Measurements from ENCODE around the gene VSNL1. TPM values are rescaled to one million over a fixed set of nuclear protein-coding genes. Genes with fewer than 3 reads are reported as not detected.

Gene VSNL1
- total RNA-seq, 2 donors from 2014 or later: not detected

DNA sequence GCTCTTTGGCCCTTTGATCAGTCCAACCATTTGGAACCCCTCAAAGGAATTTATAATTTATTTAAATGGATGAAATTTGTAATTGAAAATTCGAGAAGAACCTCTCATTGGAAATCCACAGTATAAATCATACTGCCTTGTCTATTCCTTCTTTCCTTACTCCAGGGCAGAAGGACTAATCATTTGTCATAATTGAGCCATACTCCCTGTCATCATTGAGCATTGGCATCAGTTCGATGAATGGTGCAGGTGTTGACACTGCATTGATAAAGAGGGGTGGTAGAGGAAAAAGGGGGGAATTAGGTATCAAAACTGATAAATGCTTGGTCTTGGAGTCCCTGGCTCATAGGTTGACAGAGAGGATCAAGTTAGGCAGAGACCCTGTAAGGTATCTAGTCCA, 2.0 kb downstream of the VSNL1 start:
- TF ChIP-seq, protein P1, sequence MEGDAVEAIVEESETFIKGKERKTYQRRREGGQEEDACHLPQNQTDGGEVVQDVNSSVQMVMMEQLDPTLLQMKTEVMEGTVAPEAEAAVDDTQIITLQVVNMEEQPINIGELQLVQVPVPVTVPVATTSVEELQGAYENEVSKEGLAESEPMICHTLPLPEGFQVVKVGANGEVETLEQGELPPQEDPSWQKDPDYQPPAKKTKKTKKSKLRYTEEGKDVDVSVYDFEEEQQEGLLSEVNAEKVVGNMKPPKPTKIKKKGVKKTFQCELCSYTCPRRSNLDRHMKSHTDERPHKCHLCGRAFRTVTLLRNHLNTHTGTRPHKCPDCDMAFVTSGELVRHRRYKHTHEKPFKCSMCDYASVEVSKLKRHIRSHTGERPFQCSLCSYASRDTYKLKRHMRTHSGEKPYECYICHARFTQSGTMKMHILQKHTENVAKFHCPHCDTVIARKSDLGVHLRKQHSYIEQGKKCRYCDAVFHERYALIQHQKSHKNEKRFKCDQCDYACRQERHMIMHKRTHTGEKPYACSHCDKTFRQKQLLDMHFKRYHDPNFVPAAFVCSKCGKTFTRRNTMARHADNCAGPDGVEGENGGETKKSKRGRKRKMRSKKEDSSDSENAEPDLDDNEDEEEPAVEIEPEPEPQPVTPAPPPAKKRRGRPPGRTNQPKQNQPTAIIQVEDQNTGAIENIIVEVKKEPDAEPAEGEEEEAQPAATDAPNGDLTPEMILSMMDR (IDR thresholded peaks at IDR 0.05): no peak
- ATAC-seq (ENCODE audit: insufficient number of reproducible peaks, low FRiP score, low read depth) (no peak), DNase-seq (ENCODE audit: low spot score) (no peak)
- Histone ChIP-seq H3K4me1 (ENCODE audit: control insufficient read depth in 1 of 2, low read depth in 2 of 2) (peaks cover 0 to 27% of the 10 kb centered on the region in 2 donors), H3K9me3 (no peaks in the 10 kb centered on the region), H3K36me3 (no peaks in the 10 kb centered on the region), H3K4me3 (no peak overlapping the region), H3K27me3 (replicated peaks; ENCODE audit: insufficient read depth) (no peaks in the 10 kb centered on the region), H3K27ac (no peak overlapping the region)

DNA sequence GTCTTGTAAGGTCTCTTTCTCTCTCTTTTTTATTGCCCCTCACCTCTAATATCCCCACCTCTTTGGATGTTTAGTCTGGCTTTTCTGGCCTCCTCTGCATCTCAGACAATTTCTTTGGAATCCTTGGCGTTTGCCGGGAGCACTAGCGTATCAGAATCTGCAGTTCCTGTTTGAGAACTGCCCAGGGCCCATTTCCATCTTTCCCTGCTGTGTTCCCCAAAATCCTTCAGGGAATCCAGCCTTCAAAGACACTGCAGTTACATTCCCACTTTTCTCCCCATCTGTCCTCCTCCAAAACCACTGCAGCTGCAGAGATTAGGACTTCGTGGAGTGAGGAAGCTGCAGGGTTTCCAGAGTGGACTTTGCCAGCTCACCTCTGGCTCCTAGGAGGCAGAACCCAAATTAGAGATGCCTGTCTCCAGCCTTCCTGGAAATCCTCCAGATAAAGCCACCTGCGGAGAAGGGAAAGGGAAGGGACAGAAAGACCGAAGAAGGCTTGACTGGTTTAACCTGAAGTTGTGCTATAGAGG, 2.7 kb downstream of the VSNL1 start:
- no peaks in the 10 kb centered on the region for H3K36me3 ChIP-seq
- DNase-seq (ENCODE audit: low spot score) (no peak), ATAC-seq (ENCODE audit: insufficient number of reproducible peaks, low FRiP score, low read depth) (no peak)
- TF ChIP-seq, protein P1 (IDR thresholded peaks at IDR 0.05): no peak
- H3K9me3 ChIP-seq: no peaks in the 10 kb centered on the region
- H3K4me1 ChIP-seq (ENCODE audit: control insufficient read depth in 1 of 2, low read depth in 2 of 2): peaks cover 0 to 27% of the 10 kb centered on the region in 2 donors
- H3K27me3 ChIP-seq (replicated peaks; ENCODE audit: insufficient read depth): no peaks in the 10 kb centered on the region
- no peak overlapping the region for H3K27ac ChIP-seq
- H3K4me3 ChIP-seq: no peak overlapping the region

DNA sequence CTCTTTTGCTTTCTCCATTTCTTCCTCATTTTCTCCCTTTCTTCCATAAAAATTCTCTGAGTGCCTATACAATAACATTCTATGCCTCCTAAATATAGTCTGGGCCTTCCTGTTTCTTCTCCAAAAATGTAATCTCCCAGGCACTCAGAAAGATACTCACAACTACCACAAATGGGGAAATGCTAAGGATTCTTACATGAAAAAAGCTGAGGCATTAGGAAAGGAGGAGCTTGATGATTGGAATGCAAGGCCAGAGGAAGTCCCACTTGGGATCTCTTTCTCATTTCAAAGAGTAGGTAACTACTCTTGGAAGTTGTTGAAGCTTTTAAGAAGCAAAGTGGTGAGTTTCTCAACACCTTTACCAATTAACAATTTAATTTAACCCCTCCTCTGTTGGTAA, 3.4 kb downstream of the VSNL1 start:
- TF ChIP-seq, protein P1 (IDR thresholded peaks at IDR 0.05): no peak
- H3K27ac ChIP-seq: no peak overlapping the region
- no peak for ATAC-seq (ENCODE audit: insufficient number of reproducible peaks, low FRiP score, low read depth)

DNA sequence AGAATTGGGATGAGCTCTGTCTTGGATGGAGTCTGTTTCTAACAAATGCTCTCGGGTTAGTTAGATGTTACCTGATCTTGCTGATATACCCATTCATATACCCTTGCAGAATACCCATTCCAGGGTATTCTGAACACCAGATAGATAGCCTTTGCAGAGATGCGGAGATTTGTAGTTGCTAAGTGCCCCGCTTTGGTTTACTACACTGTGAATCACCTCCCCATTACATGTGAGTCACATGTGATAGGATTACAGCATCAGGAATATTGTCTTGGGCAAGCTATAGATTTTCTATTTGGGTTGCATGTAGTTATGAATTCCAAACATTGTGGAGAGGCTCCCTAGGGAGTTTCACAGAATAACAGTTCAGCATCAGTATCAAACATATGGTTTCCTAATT, 3.8 kb downstream of the VSNL1 start:
- DNase-seq (ENCODE audit: low spot score): no peak
- no peaks in the 10 kb centered on the region for H3K9me3 ChIP-seq
- TF ChIP-seq, protein P1 (IDR thresholded peaks at IDR 0.05): no peak
- H3K36me3 ChIP-seq: no peaks in the 10 kb centered on the region
- no peak for ATAC-seq (ENCODE audit: insufficient number of reproducible peaks, low FRiP score, low read depth)
- H3K4me3 ChIP-seq: no peak overlapping the region
- H3K27me3 ChIP-seq (replicated peaks; ENCODE audit: insufficient read depth): no peaks in the 10 kb centered on the region
- H3K4me1 ChIP-seq (ENCODE audit: control insufficient read depth in 1 of 2, low read depth in 2 of 2): peaks cover 0 to 23% of the 10 kb centered on the region in 2 donors
- H3K27ac ChIP-seq: no peak overlapping the region

More for the DNA sequence above, 3.4 kb downstream of the VSNL1 start:
- Histone ChIP-seq H3K27me3 (replicated peaks; ENCODE audit: insufficient read depth) (no peaks in the 10 kb centered on the region), H3K9me3 (no peaks in the 10 kb centered on the region), H3K36me3 (no peaks in the 10 kb centered on the region), H3K4me3 (no peak overlapping the region), H3K4me1 (ENCODE audit: control insufficient read depth in 1 of 2, low read depth in 2 of 2) (peaks cover 0 to 27% of the 10 kb centered on the region in 2 donors)
- no peak for DNase-seq (ENCODE audit: low spot score)

DNA sequence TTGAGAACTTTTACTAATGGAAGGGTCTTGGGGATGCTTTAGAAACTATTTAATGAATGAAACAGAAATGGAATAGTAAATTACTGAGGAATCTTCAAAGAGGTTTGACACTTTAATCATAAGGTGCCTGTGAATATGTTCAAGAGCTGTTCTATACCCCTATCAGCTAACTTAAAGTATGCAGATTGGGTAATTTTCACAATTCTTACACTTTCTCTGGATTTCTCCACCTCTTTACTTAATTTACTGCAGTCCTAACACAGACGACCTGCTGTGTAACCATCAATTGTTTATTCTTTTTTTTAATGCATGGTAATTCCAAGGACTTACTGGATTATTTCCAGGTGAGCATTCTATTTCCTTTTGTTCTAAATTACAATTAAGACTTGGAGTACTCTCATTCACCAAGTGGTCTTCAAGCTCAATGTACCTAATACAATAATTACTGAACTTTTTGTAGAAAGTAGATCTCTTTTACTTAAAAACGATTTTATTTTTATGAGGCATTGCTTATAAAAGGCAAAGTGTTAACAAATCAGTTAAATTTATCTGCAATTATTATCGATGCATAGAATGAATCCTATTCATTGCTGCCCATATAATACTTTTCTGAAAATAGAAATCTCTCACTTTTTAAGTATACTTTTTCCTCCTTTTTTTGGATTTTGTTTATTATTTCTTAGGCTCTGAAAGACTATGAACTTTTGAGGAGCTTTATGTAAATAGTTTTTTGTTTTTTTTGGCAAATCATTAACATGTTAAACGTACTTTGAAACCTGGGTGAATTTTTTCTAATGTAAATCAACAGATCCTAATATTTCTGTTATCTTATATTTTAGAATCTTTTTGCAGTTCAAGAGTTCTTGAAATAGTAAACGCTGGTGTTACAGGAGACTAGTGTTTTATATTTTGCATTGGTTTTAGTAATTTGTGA, 5.5 kb downstream of the VSNL1 start:
- TF ChIP-seq, protein P1 (IDR thresholded peaks at IDR 0.05): no peak
- no peak overlapping the region for H3K27ac ChIP-seq
- no peaks in the 10 kb centered on the region for H3K36me3 ChIP-seq
- H3K27me3 ChIP-seq (replicated peaks; ENCODE audit: insufficient read depth): no peaks in the 10 kb centered on the region
- H3K4me3 ChIP-seq: no peak overlapping the region
- ATAC-seq (ENCODE audit: insufficient number of reproducible peaks, low FRiP score, low read depth): no peak
- no peak for DNase-seq (ENCODE audit: low spot score)
- peaks cover 0 to 8% of the 10 kb centered on the region in 2 donors for H3K4me1 ChIP-seq (ENCODE audit: control insufficient read depth in 1 of 2, low read depth in 2 of 2)
- H3K9me3 ChIP-seq: no peaks in the 10 kb centered on the region

Measured in thoracic aorta (tissue), 2 donors.